GM12892 (cell line): Measurements from ENCODE around the gene AKIP1.

ENCODE experiments used
- POLR2A ChIP-seq: IDR thresholded peaks from 2 replicates; pipeline ENCODE4 v1.6.1; 2011; ENCODE audit warnings: low read depth, low read length, control low read depth
- POLR2AphosphoS5 ChIP-seq: IDR thresholded peaks from 2 replicates; pipeline ENCODE4 v1.6.1; 2011; ENCODE audit warnings: low read depth, low read length, control low read depth

GRCh38 chr11:8871171-8871775 lies 39.7 kb upstream of the AKIP1 start:
- TF ChIP-seq POLR2A (no peak), POLR2AphosphoS5 (no peak)
